HG03097 (cell line): ENCODE measurements around the gene LOX.

Experiments
- ATAC-seq: cut with Tn5 transposase; IDR thresholded peaks from one replicate; pipeline ENCODE4 v1.9.1; 2021; ENCODE audit not compliant: unreplicated experiment, low FRiP score

The LOX gene

GRCh38 chr5:122078116-122079110 is at the start of gene LOX:
LOX (minus strand) TSS chr5:122078259; CDS start chr5:122077985, 274 bp downstream.
- ATAC-seq: no peak

GRCh38 chr5:122126756-122127321 is 48.8 kb upstream of the LOX start:
- no peak for ATAC-seq

GRCh38 chr5:122126177-122126755 is 48.2 kb upstream of the LOX start:
- no peak for ATAC-seq

- no peak for ATAC-seq
These were observed 46.7 kb upstream of the LOX start for GRCh38 chr5:122124766-122125165.

- ATAC-seq: no peak
These were observed 43.7 kb upstream of the LOX start for GRCh38 chr5:122121479-122122465.

GRCh38 chr5:122120957-122121356 is 42.9 kb upstream of the LOX start:
- no peak for ATAC-seq

GRCh38 chr5:122120493-122120892 is 42.4 kb upstream of the LOX start:
- ATAC-seq: no peak

- no peak for ATAC-seq
These were observed 41.1 kb upstream of the LOX start for GRCh38 chr5:122119205-122119604.

GRCh38 chr5:122118356-122118948 is 40.4 kb upstream of the LOX start:
- no peak for ATAC-seq

- no peak for ATAC-seq
These were observed 36.4 kb upstream of the LOX start for GRCh38 chr5:122114501-122114900.

GRCh38 chr5:122112733-122113558 is 34.9 kb upstream of the LOX start:
- ATAC-seq: no peak

GRCh38 chr5:122112063-122112462 is 34.0 kb upstream of the LOX start:
- ATAC-seq: no peak

GRCh38 chr5:122111460-122111859 is 33.4 kb upstream of the LOX start:
- ATAC-seq: no peak

GRCh38 chr5:122110987-122111386 is 32.9 kb upstream of the LOX start:
- ATAC-seq: no peak

- ATAC-seq: no peak
These were observed 29.0 kb upstream of the LOX start for GRCh38 chr5:122107016-122107415.

- ATAC-seq: no peak
These were observed 27.9 kb upstream of the LOX start for GRCh38 chr5:122105909-122106308.

- ATAC-seq: no peak
These were observed 24.8 kb upstream of the LOX start for GRCh38 chr5:122102825-122103224.

GRCh38 chr5:122101636-122102285 is 23.7 kb upstream of the LOX start:
- ATAC-seq: peak; percentile 52
